MM.1S (cell line): ENCODE results near the gene GALNT5.

Experiments used
- DNase-seq: peaks from one replicate; pipeline ENCODE4 v3.0.0-alpha.2; 2015
- H2AFZ ChIP-seq: fragments of 300-600 bp; sonication (generic); 2 replicates; pipeline ENCODE4 v1.6.0; 2016; ENCODE audit warnings: antibody characterized with exemption, low read length
- H3F3A ChIP-seq: fragments of 300-600 bp; sonication (generic); 2 replicates; pipeline ENCODE4 v1.6.1; 2016; ENCODE audit warnings: mild to moderate bottlenecking, antibody characterized with exemption, low read length, moderate library complexity, mixed read lengths; ENCODE audit not compliant: insufficient read depth
- H3K27ac ChIP-seq: fragments of 300-600 bp; sonication (generic); 2 replicates; pipeline ENCODE4 v1.5.1; 2016; ENCODE audit warnings: mild to moderate bottlenecking, low read length
- H3K27me3 ChIP-seq: fragments of 300-600 bp; sonication (generic); replicated peaks from 2 replicates; pipeline ENCODE4 v1.6.0; 2016; ENCODE audit warnings: low read length; ENCODE audit not compliant: insufficient read depth
- H3K36me3 ChIP-seq: fragments of 300-600 bp; sonication (generic); replicated peaks from 2 replicates; pipeline ENCODE4 v1.6.1; 2016; ENCODE audit warnings: mild to moderate bottlenecking, low read length, mixed read lengths; ENCODE audit not compliant: insufficient read depth
- H3K4me1 ChIP-seq: fragments of 300-600 bp; sonication (generic); 2 replicates; pipeline ENCODE4 v1.6.1; 2016; ENCODE audit warnings: low read length, mixed read lengths
- H3K4me2 ChIP-seq: fragments of 300-600 bp; sonication (generic); 2 replicates; pipeline ENCODE4 v1.6.0; 2016; ENCODE audit warnings: low read depth, low read length
- H3K4me3 ChIP-seq: fragments of 300-600 bp; sonication (generic); 2 replicates; pipeline ENCODE4 v1.5.1; 2016; ENCODE audit warnings: low read length, mixed read lengths
- H3K79me2 ChIP-seq: fragments of 300-600 bp; sonication (generic); 2 replicates; pipeline ENCODE4 v1.6.1; 2016; ENCODE audit warnings: mixed run types, low read length, mixed read lengths
- H3K9ac ChIP-seq: fragments of 300-600 bp; sonication (generic); 2 replicates; pipeline ENCODE4 v1.6.1; 2016; ENCODE audit warnings: low read length, mixed read lengths
- H3K9me2 ChIP-seq: fragments of 300-600 bp; sonication (generic); replicated peaks from 2 replicates; pipeline ENCODE4 v1.6.1; 2016; ENCODE audit warnings: mild to moderate bottlenecking, low read length, mixed read lengths; ENCODE audit not compliant: insufficient read depth
- H3K9me3 ChIP-seq: fragments of 300-600 bp; sonication (generic); replicated peaks from 2 replicates; pipeline ENCODE4 v1.6.1; 2016; ENCODE audit warnings: mild to moderate bottlenecking, low read length, mixed read lengths; ENCODE audit not compliant: insufficient read depth
- H4K20me1 ChIP-seq: fragments of 300-600 bp; sonication (generic); 2 replicates; pipeline ENCODE4 v1.6.1; 2016; ENCODE audit warnings: mild to moderate bottlenecking, low read length, moderate library complexity, mixed read lengths; ENCODE audit not compliant: insufficient read depth
- EZH2 ChIP-seq: fragments of 300-600 bp; sonication (generic); optimal IDR thresholded peaks from 2 replicates; pipeline ENCODE3; 2017; ENCODE audit warnings: low read depth, mild to moderate bottlenecking, antibody characterized with exemption, low read length, mixed read lengths
- EZH2phosphoT487 ChIP-seq: fragments of 300-600 bp; sonication (generic); IDR thresholded peaks from 2 replicates; pipeline ENCODE4 v1.6.1; 2018; ENCODE audit warnings: antibody characterized with exemption, low read length
- TF ChIP-seq, protein P1 (sequence below): fragments of 300-600 bp; sonication (generic); IDR thresholded peaks from 2 replicates; pipeline ENCODE4 v1.5.1; 2016; ENCODE audit warnings: antibody characterized with exemption, low read length, mixed read lengths

The GALNT5 gene

GRCh38 chr2:157320409-157320808, 62.9 kb downstream of the GALNT5 start:
- H3K9me2 ChIP-seq: no peaks in the 10 kb centered on the region
- no peak for DNase-seq
- no peak overlapping the region for H3K9ac ChIP-seq
- no peaks in the 10 kb centered on the region for H3K4me1 ChIP-seq
- no peaks in the 10 kb centered on the region for H3K27me3 ChIP-seq
- no peaks in the 10 kb centered on the region for H3K36me3 ChIP-seq
- no peaks in the 10 kb centered on the region for H3F3A ChIP-seq
- H4K20me1 ChIP-seq: no peaks in the 10 kb centered on the region
- no peaks in the 10 kb centered on the region for H3K9me3 ChIP-seq
- TF ChIP-seq EZH2 (no peak), EZH2phosphoT487 (no peak)
- TF ChIP-seq, protein P1, sequence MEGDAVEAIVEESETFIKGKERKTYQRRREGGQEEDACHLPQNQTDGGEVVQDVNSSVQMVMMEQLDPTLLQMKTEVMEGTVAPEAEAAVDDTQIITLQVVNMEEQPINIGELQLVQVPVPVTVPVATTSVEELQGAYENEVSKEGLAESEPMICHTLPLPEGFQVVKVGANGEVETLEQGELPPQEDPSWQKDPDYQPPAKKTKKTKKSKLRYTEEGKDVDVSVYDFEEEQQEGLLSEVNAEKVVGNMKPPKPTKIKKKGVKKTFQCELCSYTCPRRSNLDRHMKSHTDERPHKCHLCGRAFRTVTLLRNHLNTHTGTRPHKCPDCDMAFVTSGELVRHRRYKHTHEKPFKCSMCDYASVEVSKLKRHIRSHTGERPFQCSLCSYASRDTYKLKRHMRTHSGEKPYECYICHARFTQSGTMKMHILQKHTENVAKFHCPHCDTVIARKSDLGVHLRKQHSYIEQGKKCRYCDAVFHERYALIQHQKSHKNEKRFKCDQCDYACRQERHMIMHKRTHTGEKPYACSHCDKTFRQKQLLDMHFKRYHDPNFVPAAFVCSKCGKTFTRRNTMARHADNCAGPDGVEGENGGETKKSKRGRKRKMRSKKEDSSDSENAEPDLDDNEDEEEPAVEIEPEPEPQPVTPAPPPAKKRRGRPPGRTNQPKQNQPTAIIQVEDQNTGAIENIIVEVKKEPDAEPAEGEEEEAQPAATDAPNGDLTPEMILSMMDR: no peak
- no peak overlapping the region for H3K4me3 ChIP-seq
- no peak overlapping the region for H3K4me2 ChIP-seq
- no peaks in the 10 kb centered on the region for H3K79me2 ChIP-seq
- H2AFZ ChIP-seq: no peak overlapping the region
- H3K27ac ChIP-seq: no peak overlapping the region

DNA sequence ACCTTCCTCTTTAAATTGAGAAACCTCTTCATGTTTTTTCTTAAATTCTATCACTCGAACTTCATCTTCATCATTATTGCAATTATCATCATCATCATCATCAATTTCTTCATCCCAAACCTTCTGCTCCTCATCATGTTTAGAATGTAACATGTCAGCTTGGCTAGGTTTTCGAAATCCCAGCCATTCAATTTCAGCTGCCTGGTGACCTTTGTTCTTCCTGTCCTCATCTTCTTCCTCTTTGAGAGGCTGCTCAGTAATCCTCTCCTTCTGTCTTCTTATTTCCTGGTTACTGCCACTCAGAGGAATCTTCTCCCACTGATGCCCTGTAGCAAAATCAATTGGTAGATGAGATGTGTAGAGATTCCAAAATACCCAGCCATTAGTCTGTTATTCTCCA, 64.0 kb downstream of the GALNT5 start:
- H2AFZ ChIP-seq: no peak overlapping the region
- H3K27me3 ChIP-seq: no peaks in the 10 kb centered on the region
- H3K9ac ChIP-seq: no peak overlapping the region
- no peaks in the 10 kb centered on the region for H3K4me1 ChIP-seq
- no peak for TF ChIP-seq EZH2
- TF ChIP-seq EZH2phosphoT487: no peak
- TF ChIP-seq, protein P1: no peak
- H3K36me3 ChIP-seq: no peaks in the 10 kb centered on the region
- H3K9me3 ChIP-seq: no peaks in the 10 kb centered on the region
- no peaks in the 10 kb centered on the region for H3K79me2 ChIP-seq
- DNase-seq: no peak
- no peak overlapping the region for H3K27ac ChIP-seq
- H3K4me3 ChIP-seq: no peak overlapping the region
- H4K20me1 ChIP-seq: no peaks in the 10 kb centered on the region
- H3K4me2 ChIP-seq: no peak overlapping the region
- H3K9me2 ChIP-seq: no peaks in the 10 kb centered on the region
- H3F3A ChIP-seq: no peaks in the 10 kb centered on the region

DNA sequence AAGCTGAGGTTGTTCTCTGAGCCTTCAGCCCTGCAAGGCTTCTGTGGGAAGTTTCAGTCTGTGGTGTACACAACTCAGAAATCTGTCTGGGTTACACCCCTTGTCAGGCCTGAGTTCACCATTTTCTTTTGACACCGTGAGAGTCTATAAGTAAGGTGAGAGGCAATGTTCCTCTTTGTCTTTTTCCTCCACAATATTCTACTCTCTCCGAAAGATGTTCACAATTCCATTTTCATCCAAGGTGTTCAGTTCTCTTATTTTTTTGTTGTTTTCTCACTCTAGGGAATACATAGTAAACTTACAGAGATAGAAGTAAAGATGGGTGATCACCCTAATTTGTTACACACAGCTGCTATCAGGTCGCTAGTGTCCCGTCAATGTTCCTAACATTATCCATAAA, 64.9 kb downstream of the GALNT5 start:
- H3K27me3 ChIP-seq: no peaks in the 10 kb centered on the region
- no peaks in the 10 kb centered on the region for H3K36me3 ChIP-seq
- H3K4me2 ChIP-seq: no peak overlapping the region
- no peak for DNase-seq
- no peaks in the 10 kb centered on the region for H3K9me3 ChIP-seq
- no peaks in the 10 kb centered on the region for H3K4me1 ChIP-seq
- H3K9me2 ChIP-seq: no peaks in the 10 kb centered on the region
- no peak overlapping the region for H3K27ac ChIP-seq
- no peaks in the 10 kb centered on the region for H3K79me2 ChIP-seq
- no peak overlapping the region for H3K9ac ChIP-seq
- TF ChIP-seq, protein P1: no peak
- TF ChIP-seq EZH2phosphoT487: no peak
- TF ChIP-seq EZH2: no peak
- H3F3A ChIP-seq: no peaks in the 10 kb centered on the region
- no peak overlapping the region for H3K4me3 ChIP-seq
- H4K20me1 ChIP-seq: no peaks in the 10 kb centered on the region
- no peak overlapping the region for H2AFZ ChIP-seq
